Prostate gland (tissue), 2 donors: Measurements from ENCODE around the gene NAV2.
"Not testable (repeated sequence)": the region's sequence is repeated elsewhere in the genome, so short reads cannot be mapped to it uniquely, and the experiment has no call there.

Experiments used
- POLR2A ChIP-seq: fragments of 450-650 bp; IDR thresholded peaks from one replicate; pipeline ENCODE4 v1.6.1; 2016; ENCODE audit warnings: antibody characterized with exemption, mild to moderate bottlenecking
- TF ChIP-seq, protein P1 (sequence below), 4 experiments: fragments of 200-600 bp in 2 of 4; fragments of 450-650 bp in 2 of 4; sonication (generic) in 2 of 4; IDR thresholded peaks; 1 replicate in 3 of 4; 2 replicates in 1 of 4; pipeline ENCODE4 v1.5.1; 2016 to 2019; ENCODE audit warnings: antibody characterized with exemption in 4 of 4, mild to moderate bottlenecking in 2 of 4, moderate library complexity in 2 of 4

GRCh38 chr11:20006618-20007017 lies 294.0 kb downstream of the NAV2 start:
- TF ChIP-seq, protein P1, sequence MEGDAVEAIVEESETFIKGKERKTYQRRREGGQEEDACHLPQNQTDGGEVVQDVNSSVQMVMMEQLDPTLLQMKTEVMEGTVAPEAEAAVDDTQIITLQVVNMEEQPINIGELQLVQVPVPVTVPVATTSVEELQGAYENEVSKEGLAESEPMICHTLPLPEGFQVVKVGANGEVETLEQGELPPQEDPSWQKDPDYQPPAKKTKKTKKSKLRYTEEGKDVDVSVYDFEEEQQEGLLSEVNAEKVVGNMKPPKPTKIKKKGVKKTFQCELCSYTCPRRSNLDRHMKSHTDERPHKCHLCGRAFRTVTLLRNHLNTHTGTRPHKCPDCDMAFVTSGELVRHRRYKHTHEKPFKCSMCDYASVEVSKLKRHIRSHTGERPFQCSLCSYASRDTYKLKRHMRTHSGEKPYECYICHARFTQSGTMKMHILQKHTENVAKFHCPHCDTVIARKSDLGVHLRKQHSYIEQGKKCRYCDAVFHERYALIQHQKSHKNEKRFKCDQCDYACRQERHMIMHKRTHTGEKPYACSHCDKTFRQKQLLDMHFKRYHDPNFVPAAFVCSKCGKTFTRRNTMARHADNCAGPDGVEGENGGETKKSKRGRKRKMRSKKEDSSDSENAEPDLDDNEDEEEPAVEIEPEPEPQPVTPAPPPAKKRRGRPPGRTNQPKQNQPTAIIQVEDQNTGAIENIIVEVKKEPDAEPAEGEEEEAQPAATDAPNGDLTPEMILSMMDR (IDR thresholded peaks at IDR 0.05): not testable (repeated sequence)
- TF ChIP-seq POLR2A: not testable (repeated sequence)
